Endothelial cell of umbilical vein (primary cell): ENCODE results near the gene TMEM222. TPM values are rescaled to one million over a fixed set of nuclear protein-coding genes. Genes with fewer than 3 reads are reported as not detected.

Experiments used
- BruUV-seq: library from RNA; stranded (reverse); fragments of 400-500 nt; replicated peaks from 2 replicates; lab custom pipeline; 2021; lab: Mats Ljungman, UMichigan
- CTCF ChIA-PET: fragments of 300-600, 350-600 bp; sonication (Branson Sonifier 250); formaldehyde crosslinking; loops from one replicate; lab custom pipeline; 2021; ENCODE audit warnings: antibody characterized with exemption, inconsistent platforms; lab: Charles Lee
- POLR2A ChIA-PET: fragments of 300-600, 350-600 bp; sonication (Branson Sonifier 250); formaldehyde crosslinking; loops from one replicate; lab custom pipeline; 2021; ENCODE audit warnings: antibody characterized with exemption, inconsistent platforms; lab: Charles Lee
- DNase-seq: peaks from one replicate; pipeline ENCODE4 v3.0.0-alpha.2; 2011; ENCODE audit warnings: low read depth, low spot score
- FAIRE-seq: peaks from 2 replicates; lab custom pipeline; 2011; peaks lifted over from hg19 to GRCh38; lab: Jason Lieb, UNC
- H2AFZ ChIP-seq: 2 replicates; pipeline ENCODE4 v1.6.0; 2012; ENCODE audit warnings: low read depth, low read length, control low read depth, inconsistent platforms
- H3K27ac ChIP-seq: 2 replicates; pipeline ENCODE4 v1.5.1; 2011; ENCODE audit warnings: low read depth, mild to moderate bottlenecking, control low read depth, low read length, moderate library complexity; ENCODE audit not compliant: insufficient read depth
- H3K27me3 ChIP-seq, 2 experiments: 2 replicates each; pipeline versions ENCODE4 v1.6.0 to v1.6.1; 2011; ENCODE audit warnings: low read length in 2 of 2, mixed read lengths in 1 of 2; ENCODE audit not compliant: control insufficient read depth in 2 of 2, insufficient read depth in 2 of 2
- H3K36me3 ChIP-seq, 2 experiments: 2 replicates in 1 of 2; 3 replicates in 1 of 2; pipeline ENCODE4 v1.5.1; 2011; ENCODE audit warnings: low read length in 2 of 2, mild to moderate bottlenecking in 1 of 2, moderate library complexity in 1 of 2; ENCODE audit not compliant: control insufficient read depth in 2 of 2, insufficient read depth in 2 of 2; ENCODE audit errors: extremely low read depth in 1 of 2
- H3K4me1 ChIP-seq: 3 replicates; pipeline ENCODE4 v1.5.1; 2011; ENCODE audit warnings: mild to moderate bottlenecking, low read length; ENCODE audit not compliant: control insufficient read depth, insufficient read depth; ENCODE audit errors: extremely low read depth
- H3K4me2 ChIP-seq: 2 replicates; pipeline ENCODE4 v1.6.1; 2011; ENCODE audit warnings: low read length, control low read depth, mixed read lengths; ENCODE audit not compliant: insufficient read depth
- H3K4me3 ChIP-seq, 3 experiments: fragments of 200-600 bp in 1 of 3; sonication (generic), shearing (Covaris generic) in 1 of 3; replicated peaks in 1 of 3; 2 replicates each; pipeline ENCODE4 v1.5.1; 2011 to 2016; ENCODE audit warnings: control low read depth in 3 of 3, low read length in 3 of 3, mild to moderate bottlenecking in 2 of 3, inconsistent platforms in 1 of 3, low read depth in 1 of 3, moderate library complexity in 1 of 3; ENCODE audit not compliant: insufficient read depth in 1 of 3
- H3K79me2 ChIP-seq: 2 replicates; pipeline ENCODE4 v1.6.0; 2012; ENCODE audit warnings: low read length, inconsistent platforms; ENCODE audit not compliant: control insufficient read depth, insufficient read depth
- H3K9ac ChIP-seq: replicated peaks from 2 replicates; pipeline ENCODE3; 2011; ENCODE audit warnings: low read length, control low read depth; ENCODE audit not compliant: insufficient read depth; ENCODE audit errors: extremely low read depth
- H3K9me1 ChIP-seq: replicated peaks from 3 replicates; pipeline ENCODE4 v1.6.0; 2011; ENCODE audit warnings: mild to moderate bottlenecking, low read length; ENCODE audit not compliant: control insufficient read depth, insufficient read depth; ENCODE audit errors: extremely low read depth
- H3K9me3 ChIP-seq: replicated peaks from 2 replicates; pipeline ENCODE4 v1.5.1; 2012; ENCODE audit warnings: low read length, inconsistent platforms; ENCODE audit not compliant: control insufficient read depth, insufficient read depth
- H4K20me1 ChIP-seq: replicated peaks from 2 replicates; pipeline ENCODE3; 2011; ENCODE audit warnings: mild to moderate bottlenecking, low read length; ENCODE audit not compliant: control insufficient read depth, insufficient read depth; ENCODE audit errors: extremely low read depth
- CTCF ChIP-seq, 2 donors: IDR thresholded peaks; 1 replicate in 1 of 2; 2 replicates in 1 of 2; pipeline ENCODE4 v1.5.1; 2011; ENCODE audit warnings: low read length in 2 of 2, mild to moderate bottlenecking in 2 of 2, moderate library complexity in 2 of 2, control low read depth in 1 of 2, inconsistent platforms in 1 of 2, low read depth in 1 of 2; ENCODE audit not compliant: insufficient read depth in 1 of 2; ENCODE audit errors: extremely low read depth in 1 of 2
- EZH2 ChIP-seq: IDR thresholded peaks from 2 replicates; pipeline ENCODE4 v1.6.1; 2012; ENCODE audit warnings: borderline replicate concordance, low read depth, mild to moderate bottlenecking, moderate library complexity, low read length, inconsistent platforms; ENCODE audit not compliant: severe bottlenecking
- FOS ChIP-seq: IDR thresholded peaks from 2 replicates; pipeline ENCODE4 v1.6.1; 2011; ENCODE audit warnings: mild to moderate bottlenecking, low read length, moderate library complexity, borderline replicate concordance; ENCODE audit not compliant: insufficient read depth
- GATA2 ChIP-seq: IDR thresholded peaks from 2 replicates; pipeline ENCODE4 v1.7.0; 2011; ENCODE audit warnings: low read depth, mild to moderate bottlenecking, moderate library complexity, mixed read lengths, low read length; ENCODE audit not compliant: insufficient read length, insufficient read depth
- JUN ChIP-seq: IDR thresholded peaks from 2 replicates; pipeline ENCODE4 v1.6.1; 2011; ENCODE audit warnings: borderline replicate concordance, low read depth; ENCODE audit not compliant: insufficient read length, insufficient read depth
- MAX ChIP-seq: IDR thresholded peaks from 2 replicates; pipeline ENCODE4 v1.6.1; 2011; ENCODE audit not compliant: insufficient read depth, insufficient read length
- MYC ChIP-seq: IDR thresholded peaks from one replicate; pipeline ENCODE4 v1.6.1; 2011; ENCODE audit warnings: mild to moderate bottlenecking, low read depth, low read length
- POLR2A ChIP-seq: IDR thresholded peaks from 2 replicates; pipeline ENCODE4 v1.6.1; 2012; ENCODE audit warnings: low read depth, mild to moderate bottlenecking, control low read depth, low read length
- POLR2AphosphoS5 ChIP-seq: IDR thresholded peaks from 2 replicates; pipeline ENCODE4 v1.6.1; 2012; ENCODE audit warnings: low read depth, mild to moderate bottlenecking, control low read depth, low read length, moderate library complexity; ENCODE audit not compliant: insufficient read depth
- dilution Hi-C: fragments of 300-500 bp; cut with MboI; formaldehyde crosslinking; loops from one replicate; pipeline ENCODE4 v1.15.0; 2019; ENCODE audit warnings: low sequenced_read_pairs; ENCODE audit not compliant: extremely low pct_ligation_motif_present
- intact Hi-C: fragments of 100-400 bp; cut with micrococcal nuclease; formaldehyde crosslinking; loops from one replicate; pipeline ENCODE4 v1.10.0; 2022
- polyA plus RNA-seq, 4 experiments: library from polyadenylated mRNA; depleted of rRNA in 3 of 4; stranded (reverse) in 3 of 4; unstranded in 1 of 4; fragments of >200 nt; gene quantifications; 2 replicates each; pipeline versions ENCODE4 v1.2.1 to v1.2.3, GENCODE V29; 2011 to 2012; ENCODE audit warnings: missing spikeins in 1 of 4
- total RNA-seq: library from RNA; stranded (reverse); gene quantifications from 2 replicates; pipeline ENCODE4 v1.2.3, GENCODE V29; 2021

TMEM222 gene
- total and polyA plus RNA-seq, 2 donors (not counting 3 experiments of a cell fraction or from before 2014, with no cell fraction given) = 45.8 to 76.1 TPM

DNA sequence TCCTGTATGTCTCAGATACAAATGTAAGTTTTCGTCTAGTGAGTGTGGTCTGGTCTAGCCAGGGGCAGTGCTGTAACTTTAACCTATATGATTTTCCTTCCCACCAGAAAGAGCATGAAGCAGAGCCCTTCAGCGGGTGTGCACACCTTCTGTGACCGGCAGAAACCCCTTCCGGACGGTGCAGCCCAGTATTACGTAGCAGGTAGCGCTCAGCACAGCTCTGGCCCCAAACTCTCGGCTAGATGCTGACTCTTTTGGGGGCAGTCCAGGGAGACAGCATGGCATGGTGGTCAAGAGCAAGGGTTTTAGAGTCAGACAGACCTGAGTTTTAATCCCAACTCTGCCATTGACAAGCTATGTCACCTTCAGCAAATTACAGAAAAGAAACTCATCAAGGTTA lies 28.0 kb upstream of the TMEM222 start:
- POLR2A ChIA-PET = no interaction called here

More for the DNA sequence above, 28.0 kb upstream of the TMEM222 start:
- TF ChIP-seq FOS = no peak
- TF ChIP-seq POLR2A = no peak
- TF ChIP-seq POLR2AphosphoS5 = no peak
- TF ChIP-seq EZH2 = no peak
- TF ChIP-seq MYC = no peak
- no peak for TF ChIP-seq MAX
- TF ChIP-seq JUN = no peak
- no peak for TF ChIP-seq CTCF (IDR thresholded peaks at IDR 0.05; ENCODE audit: extremely low read depth in 1 of 2, insufficient read depth in 1 of 2, low read depth in 1 of 2, low read length in 2 of 2)
- no peak for TF ChIP-seq GATA2
- no peaks in the 10 kb centered on the region for H3K9me3 ChIP-seq
- FAIRE-seq = no peak
- H3K79me2 ChIP-seq = no peaks in the 10 kb centered on the region
- peaks cover 0 to 15% of the 10 kb centered on the region in 2 experiments for H3K36me3 ChIP-seq
- no peaks in the 10 kb centered on the region for H3K27me3 ChIP-seq
- DNase-seq = no peak
- CTCF ChIA-PET = interaction anchor here (1.2 to 10.9 kb wide), 7 partner anchors 10 to 312 kb away, joined by 4 to 275 read pairs (median 17); partner anchors contain the start of genes AHDC1 and GPR3
- intact Hi-C loops = no loop called here
- no peaks in the 10 kb centered on the region for H3K4me1 ChIP-seq
- H3K27ac ChIP-seq = no peak overlapping the region
- dilution Hi-C loops = no loop called here
- no TSS peak for BruUV-seq
- H3K4me2 ChIP-seq = no peak overlapping the region
- no peaks in the 10 kb centered on the region for H4K20me1 ChIP-seq
- no peak overlapping the region for H2AFZ ChIP-seq
- no peaks in the 10 kb centered on the region for H3K9me1 ChIP-seq
- H3K4me3 ChIP-seq = no peak overlapping the region
- H3K9ac ChIP-seq = no peak overlapping the region
